ENCODE measurements around the gene DOCK7.

GRCh38 chr1:62687421-62687902, 724 bp downstream of the DOCK7 start:
- TF ChIP-seq CTCF (conservative IDR thresholded peaks at IDR 0.05; ENCODE audit: low read length) (no peak), EZH2phosphoT487 (IDR thresholded peaks at IDR 0.05; ENCODE audit: borderline replicate concordance) (no peak)
